C1 segment of cervical spinal cord (tissue), 14 donors: ENCODE measurements around the gene RCN2.

Source experiments
- DNase-seq, 14 donors: peaks; one replicate each; lab custom pipeline; 2025; lab: John Stamatoyannopoulos, UW

Gene RCN2

GRCh38 chr15:76973906-76974305 is 42.4 kb downstream of the RCN2 start:
- no peak for DNase-seq

DNA sequence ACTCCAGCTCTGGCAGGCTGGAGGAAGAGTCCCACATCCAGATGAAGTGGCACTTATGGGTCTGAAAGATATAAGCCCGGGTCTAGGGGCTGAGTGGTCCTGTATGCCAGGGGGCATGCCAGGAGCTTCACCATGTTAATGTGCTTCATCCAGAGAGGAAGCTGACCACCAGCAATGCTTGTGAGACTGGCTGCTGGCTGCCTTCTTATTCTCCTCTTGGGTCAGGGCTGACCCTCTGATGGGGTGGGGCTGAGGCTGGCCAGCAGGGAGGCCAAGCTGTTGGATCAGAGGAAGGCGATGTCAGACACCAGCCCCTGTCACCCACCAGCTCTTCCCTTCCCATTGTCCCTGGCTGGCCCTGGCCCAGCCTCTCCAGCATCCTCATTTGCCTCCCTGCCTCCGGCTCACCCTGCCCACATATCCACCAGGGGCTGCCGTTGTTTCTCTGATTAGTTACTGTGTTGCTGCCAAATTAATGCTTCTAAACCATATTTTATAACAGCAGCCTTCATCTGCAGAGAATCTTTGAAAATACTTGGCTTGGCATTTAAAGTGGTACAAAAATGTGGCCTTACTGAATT is 43.0 kb downstream of the RCN2 start:
- no peak for DNase-seq

DNA sequence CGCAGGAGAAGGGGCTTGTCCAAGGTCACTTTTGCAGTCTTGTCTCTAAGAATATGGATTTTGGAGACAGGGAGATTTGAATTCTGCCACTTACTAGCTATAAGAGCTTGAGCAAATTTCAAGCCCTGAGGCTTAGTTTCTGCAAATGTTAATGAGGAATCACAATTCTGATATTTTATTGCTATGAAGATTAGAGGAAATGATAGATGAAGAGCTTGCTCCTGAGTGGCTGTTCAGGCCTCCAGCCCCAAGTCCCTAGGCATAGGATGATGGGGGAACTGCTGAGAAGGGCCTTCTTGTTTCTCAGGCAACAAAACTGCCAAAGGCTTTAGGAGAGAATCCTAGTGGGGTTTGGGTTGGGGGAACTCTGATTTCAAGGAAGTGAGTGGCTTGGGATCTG is 44.6 kb downstream of the RCN2 start:
- DNase-seq = no peak

DNA sequence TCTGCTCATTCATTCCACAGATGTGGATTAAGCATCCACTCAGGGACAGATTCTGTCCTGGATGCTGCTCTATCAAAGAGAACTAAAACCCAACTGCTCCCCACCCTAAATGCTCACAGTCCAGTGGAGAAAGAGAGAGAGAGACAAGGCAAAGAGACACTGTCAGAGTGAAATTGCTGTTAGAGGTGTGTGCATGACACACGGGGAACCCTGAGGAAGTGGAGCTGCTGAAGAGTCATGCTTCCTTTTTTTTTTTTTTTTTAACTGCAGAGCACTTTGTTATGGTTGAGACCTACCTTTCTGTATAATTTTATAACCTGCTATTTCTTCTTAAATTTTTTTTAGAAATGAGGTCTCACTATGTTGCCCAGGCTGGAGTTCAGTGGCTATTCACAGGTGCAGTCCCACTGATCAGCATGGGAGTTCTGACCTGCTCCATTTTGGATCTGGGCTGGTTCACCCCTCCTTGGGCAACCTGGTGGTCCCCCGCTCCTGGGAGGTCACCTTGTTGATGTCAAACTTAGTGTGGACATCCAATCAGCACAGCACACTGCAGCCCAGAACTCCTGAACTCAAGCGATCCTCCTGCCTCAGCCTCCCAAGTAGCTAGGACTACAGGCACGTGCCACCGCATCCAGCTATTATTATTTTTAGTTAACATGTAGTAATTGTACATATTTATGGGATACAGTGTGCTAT is 45.2 kb downstream of the RCN2 start:
- DNase-seq = no peak

DNA sequence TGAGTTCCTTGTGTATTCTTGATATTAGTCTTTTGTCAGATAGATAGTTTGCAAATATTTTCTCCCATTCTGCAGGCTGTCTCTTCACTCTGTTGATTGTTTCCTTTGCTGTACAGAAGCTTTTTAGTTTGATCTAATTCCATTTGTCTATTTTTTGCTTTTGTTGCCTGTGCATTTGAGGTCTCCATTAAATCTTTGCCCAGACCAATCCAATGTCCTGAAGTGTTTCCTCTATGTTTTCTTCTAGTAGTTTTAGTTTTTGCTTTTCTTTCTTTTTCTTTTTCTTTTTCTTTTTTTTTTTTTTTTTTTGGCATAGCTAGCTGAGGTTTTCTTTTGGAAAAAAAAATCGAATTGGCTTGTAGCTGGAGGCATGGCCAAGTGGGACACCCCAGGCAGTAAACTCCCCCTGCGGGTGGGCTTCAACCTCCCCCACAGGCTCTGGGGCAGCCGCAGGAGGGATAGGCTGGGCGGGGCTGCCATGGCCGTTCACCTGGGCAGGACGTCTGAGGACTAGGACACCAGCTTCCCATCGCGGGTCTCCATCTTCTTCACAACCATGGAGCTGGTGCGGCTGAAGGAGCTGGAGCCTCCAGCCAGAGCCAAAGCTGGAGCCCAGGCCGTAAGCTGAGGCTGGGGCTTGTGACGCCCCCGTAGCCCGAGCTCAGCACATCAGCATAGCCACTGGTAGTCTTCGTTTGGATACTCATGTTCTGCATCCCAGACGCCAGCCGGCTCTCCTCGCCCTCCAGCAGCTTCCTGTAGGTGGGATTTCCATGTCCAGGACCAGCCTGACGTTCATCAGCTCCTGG is 47.2 kb downstream of the RCN2 start:
- DNase-seq = no peak

- no peak for DNase-seq
These were observed 47.9 kb downstream of the RCN2 start for GRCh38 chr15:76979331-76979925.

GRCh38 chr15:76979996-76980520 is 48.5 kb downstream of the RCN2 start:
- no peak for DNase-seq

DNA sequence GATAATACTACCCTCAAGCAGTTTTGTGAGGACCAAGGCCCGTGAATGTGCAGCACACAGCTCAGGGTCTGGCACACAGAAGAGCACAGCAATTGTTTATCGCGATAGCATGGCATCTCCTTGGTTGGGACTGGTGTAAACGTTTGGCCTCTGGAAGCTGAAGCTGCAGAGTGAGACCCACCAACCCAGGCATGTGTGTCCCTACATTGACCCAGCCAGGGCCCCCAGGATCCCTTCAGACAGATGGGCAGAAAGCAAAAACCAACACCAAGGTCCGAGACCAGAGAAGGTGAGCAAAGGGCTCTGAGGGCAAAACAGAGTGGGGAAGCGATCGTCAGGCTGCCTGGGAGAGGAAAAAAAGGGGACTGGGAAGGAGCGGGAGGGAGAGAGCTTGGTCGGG is 50.8 kb downstream of the RCN2 start:
- DNase-seq = no peak

GRCh38 chr15:76982756-76983155 is 51.2 kb downstream of the RCN2 start:
- no peak for DNase-seq

- no peak for DNase-seq
These were observed 52.2 kb downstream of the RCN2 start for GRCh38 chr15:76983590-76984375.

- no peak for DNase-seq
These were observed 55.2 kb downstream of the RCN2 start for GRCh38 chr15:76986743-76987142.

DNA sequence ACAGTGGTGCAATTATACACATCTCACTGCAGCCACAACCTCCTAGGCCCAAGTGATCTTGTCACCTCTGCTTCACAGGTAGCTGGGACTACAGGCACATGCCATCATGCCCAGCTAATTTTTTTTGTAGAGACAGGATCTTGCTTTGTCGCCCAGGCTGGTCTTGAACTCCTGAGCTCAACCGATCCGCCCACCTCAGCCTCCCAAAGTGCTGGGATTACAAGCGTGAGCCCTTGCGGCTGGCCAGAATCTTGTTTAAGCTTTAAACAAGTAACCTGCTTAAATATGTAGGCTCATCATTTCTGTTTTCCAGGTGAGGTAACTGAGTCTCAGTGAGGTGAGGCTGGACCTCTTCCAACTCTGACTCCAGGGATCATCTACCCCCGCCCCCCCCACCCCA is 55.7 kb downstream of the RCN2 start:
- DNase-seq = no peak

DNA sequence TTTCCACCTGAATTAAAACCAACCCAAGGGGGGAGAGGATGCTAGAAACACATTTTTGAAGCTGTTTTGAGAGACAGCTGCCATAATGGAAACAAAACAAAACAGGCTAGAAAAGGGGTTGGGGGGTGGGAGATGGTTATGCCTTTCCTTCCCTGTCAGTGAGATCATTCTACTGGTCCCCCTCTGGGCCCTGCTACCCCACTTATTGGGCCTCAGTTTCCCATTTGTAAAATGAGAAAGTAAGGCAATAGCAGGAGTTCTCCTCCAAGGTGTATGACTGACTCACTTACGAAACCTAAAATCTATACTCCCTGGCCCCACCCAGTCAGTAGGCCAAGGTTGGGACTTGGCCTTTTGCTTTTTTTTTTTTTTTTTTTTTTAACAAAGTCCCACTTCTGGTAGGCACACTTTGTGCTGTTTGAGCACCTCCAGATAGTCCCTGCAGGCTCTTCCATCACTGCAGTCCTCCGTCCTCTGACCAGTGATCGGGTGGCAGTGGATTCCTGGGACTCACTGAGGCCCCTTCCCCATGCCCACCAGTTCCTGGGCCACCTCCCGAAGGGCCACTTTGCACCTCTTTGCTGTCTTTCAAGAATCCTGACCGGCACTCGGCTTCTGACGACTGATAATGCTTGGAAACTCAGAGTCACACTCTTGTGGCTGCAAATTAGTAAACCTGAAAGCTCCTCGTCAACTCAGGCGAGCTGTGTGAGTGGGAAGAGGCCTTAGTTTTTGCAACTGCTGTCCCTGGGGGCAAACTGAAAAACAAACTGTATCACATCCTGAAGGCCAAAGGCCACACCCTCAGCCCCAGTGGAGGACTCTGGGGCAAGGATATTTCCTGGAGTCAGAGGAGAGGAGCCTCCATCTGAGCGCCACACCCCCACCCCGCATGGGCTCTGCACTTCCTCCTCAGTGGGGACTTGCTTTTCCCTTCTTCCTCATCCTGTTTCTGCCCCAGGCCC is 56.6 kb downstream of the RCN2 start:
- DNase-seq = peak in 3 of 14 donors; percentile 13 to 26 (median 26)

DNA sequence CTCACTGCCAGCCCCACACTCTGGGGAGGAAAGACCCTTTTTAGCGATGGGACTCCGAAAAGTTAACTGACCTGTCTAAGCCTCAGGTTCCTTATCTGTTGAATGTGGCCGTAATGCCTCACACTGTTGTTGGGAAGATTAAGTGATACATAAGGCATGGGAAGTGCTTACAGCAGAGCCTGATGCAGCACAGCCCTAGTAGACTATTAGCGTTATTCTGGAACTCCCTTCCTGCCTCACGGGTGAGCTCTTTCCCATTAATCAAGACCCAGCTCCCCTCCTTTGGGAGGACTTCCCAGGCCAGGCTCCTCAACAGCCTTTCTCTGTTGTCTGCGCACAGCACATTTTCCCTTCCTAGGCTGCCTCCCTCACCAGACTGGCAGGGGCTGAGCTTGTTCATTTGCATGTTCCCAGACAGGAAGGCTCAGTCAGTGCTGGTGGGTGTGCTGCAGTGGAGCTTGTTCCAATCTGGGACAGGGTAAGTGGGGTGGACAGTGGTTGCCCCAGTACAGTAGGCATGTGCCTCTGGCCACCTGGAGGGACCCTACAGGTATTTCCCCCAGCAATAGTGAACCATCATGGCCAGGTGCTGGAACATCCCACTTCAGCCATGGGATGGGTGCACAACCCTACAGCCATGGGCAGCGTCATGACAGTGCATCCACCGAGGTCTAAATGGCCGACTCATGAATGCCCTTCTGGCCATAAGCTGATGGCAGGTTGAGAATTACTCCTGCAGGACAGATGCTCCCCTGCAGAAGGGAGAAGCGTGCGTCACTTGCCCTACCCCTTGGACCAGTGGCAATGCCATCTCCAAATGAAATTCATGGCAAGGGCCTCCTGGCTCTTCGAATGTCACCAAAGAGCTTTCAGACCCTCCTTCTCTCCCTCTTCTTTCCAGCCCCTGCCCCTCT is 57.6 kb downstream of the RCN2 start:
- peak in 2 of 14 donors; percentile 19 to 26 for DNase-seq

DNA sequence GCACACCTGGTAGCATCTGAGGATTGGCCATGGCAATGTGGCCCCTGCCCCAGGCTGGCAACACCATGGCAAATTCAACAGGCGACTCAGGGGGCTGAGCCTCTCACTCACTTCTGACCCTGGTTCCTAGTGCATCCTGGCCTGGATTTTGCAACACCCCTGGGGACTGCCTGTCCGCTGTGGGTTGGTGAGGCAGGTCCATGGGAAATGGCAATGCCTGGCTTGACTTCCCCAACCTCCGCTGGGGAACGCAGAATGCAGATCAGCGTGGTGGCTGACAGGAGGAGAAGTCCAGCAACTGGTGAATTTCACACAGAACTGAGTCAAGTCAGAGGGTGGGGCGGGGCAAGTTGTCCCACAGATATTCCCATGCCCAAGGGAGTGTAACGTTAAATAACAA is 59.5 kb downstream of the RCN2 start:
- no peak for DNase-seq

DNA sequence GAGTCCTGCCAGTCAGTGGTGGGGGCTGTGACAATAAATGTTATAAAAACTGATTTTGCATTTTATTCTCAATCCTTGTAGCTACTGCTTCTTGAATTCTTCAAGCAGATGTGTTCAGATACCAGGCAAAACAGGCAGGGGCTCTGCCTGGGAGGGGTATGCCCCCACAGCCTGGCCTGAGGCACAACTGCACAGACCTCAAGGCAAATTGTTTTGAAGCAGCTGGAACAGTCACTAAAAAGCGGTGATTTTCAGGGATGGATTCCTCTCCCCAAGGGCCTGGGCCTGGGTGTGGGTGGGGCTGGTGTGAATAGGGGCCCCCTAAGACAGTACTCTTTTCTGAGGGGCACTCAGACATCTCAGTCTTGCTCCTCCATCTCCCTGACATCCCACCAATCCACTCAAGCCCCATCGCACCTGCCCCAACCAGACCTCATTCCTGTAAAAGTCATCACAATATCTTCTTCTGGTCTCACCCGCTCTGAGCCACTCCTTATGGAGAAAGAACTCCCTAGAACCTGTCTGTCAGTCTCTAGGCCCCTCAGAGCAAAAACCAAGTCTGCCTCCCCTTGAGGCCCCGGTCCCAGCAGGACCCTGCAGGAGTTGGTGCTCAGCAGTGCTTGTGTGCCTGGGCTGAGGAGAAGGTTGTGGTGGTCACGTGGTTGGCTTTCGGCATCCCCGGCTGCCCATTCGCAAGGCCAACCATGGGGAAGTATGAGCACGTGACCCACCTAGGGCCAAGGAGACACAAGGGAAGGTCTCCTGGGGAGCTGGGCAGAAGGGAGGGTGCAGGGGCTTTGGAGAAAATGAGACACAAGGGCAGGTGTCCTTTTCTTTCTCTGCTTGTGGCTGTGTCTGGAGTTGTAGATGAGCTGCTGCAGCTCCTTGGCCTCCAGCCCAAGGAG is 60.4 kb downstream of the RCN2 start:
- DNase-seq = peak in 5 of 14 donors; percentile 13 to 35 (median 25)

DNA sequence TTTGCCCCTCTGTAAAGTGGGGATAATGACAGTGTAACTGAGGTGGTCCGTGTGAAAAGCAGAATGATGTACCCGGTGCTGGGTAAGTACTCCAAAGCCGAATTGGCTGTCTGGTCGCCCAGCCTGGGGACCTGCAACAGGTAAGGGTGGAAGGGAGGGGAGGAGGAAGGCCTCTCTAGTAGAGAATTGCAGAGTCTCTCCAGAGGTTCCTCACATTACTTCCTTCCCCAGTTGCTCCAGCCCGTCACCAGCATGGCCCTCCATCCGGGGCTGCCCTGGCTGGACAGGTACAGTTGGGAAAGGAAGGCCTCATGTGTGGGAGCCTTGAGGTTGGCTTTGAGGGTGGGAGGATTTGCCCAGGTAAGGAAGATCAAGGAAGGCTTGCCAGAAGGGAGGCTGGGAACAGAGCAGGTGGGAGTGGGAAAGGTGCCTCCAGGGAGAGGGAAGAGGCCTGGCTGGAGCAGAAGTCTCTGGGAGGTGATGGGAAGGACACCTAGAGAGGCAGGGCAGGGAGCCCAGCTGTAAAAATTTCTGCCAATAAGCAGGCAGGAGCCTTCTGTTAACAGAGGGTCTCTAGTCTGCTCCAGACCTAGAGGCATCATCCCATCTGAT is 61.7 kb downstream of the RCN2 start:
- DNase-seq = no peak

- DNase-seq = no peak
These were observed 62.5 kb downstream of the RCN2 start for GRCh38 chr15:76994001-76994400.
